Measurements from ENCODE around the gene ASB15.

DNA sequence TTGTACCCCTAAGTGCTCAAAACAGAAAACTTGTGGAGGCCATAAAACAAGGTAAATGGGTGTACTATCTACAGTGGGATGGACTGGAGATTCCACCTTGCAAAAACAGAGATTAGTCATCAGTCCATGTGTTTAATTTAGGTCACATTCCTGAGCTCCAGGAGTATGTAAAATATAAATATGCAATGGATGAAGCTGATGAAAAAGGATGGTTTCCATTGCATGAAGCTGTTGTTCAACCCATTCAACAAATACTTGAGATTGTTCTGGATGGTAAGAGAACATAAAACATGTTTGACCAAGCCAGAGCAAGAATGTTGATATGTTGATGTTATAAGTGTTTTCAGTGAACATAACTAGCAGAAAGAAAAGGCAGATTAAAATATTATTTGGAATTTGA lies 14.6 kb downstream of the ASB15 start:
- TF ChIP-seq, protein P1, sequence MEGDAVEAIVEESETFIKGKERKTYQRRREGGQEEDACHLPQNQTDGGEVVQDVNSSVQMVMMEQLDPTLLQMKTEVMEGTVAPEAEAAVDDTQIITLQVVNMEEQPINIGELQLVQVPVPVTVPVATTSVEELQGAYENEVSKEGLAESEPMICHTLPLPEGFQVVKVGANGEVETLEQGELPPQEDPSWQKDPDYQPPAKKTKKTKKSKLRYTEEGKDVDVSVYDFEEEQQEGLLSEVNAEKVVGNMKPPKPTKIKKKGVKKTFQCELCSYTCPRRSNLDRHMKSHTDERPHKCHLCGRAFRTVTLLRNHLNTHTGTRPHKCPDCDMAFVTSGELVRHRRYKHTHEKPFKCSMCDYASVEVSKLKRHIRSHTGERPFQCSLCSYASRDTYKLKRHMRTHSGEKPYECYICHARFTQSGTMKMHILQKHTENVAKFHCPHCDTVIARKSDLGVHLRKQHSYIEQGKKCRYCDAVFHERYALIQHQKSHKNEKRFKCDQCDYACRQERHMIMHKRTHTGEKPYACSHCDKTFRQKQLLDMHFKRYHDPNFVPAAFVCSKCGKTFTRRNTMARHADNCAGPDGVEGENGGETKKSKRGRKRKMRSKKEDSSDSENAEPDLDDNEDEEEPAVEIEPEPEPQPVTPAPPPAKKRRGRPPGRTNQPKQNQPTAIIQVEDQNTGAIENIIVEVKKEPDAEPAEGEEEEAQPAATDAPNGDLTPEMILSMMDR (IDR thresholded peaks at IDR 0.05; ENCODE audit: low read length): no peak
- no peak for TF ChIP-seq EZH2phosphoT487 (IDR thresholded peaks at IDR 0.05; ENCODE audit: low read length)
